GM23338 (cell line): ENCODE results near the gene PLD1. TPM values are rescaled to one million over a fixed set of nuclear protein-coding genes. Genes with fewer than 3 reads are reported as not detected.
A peak's percentile ranks its signal among the peaks of the same experiment; 100 is the strongest.

Source experiments
- ATAC-seq: fragments of 200-7000 bp; cut with Tn5 transposase; 3 replicates; pipeline ENCODE4 v1.9.1; 2020
- DNase-seq: peaks from one replicate; pipeline ENCODE4 v3.0.0-alpha.2; 2015; ENCODE audit warnings: low spot score
- H2AFZ ChIP-seq: fragments of 200-600 bp; sonication (generic); 2 replicates; pipeline ENCODE4 v1.8.0; 2016; ENCODE audit warnings: antibody characterized with exemption, mild to moderate bottlenecking, moderate library complexity
- H3F3A ChIP-seq: fragments of 200-600 bp; sonication (generic); replicated peaks from 2 replicates; pipeline ENCODE4 v1.8.0; 2017; ENCODE audit warnings: antibody characterized with exemption, mixed run types, low read depth
- H3K27ac ChIP-seq: fragments of 200-600 bp; sonication (generic); 2 replicates; pipeline ENCODE4 v1.6.1; 2016; ENCODE audit warnings: low read depth
- H3K27me3 ChIP-seq: fragments of 200-600 bp; sonication (generic); 2 replicates; pipeline ENCODE4 v1.8.0; 2016; ENCODE audit warnings: mild to moderate bottlenecking, mixed run types, moderate library complexity; ENCODE audit not compliant: insufficient read depth
- H3K36me3 ChIP-seq: fragments of 200-600 bp; sonication (generic); 2 replicates; pipeline ENCODE4 v1.8.0; 2016; ENCODE audit warnings: mild to moderate bottlenecking; ENCODE audit not compliant: insufficient read depth
- H3K4me1 ChIP-seq: fragments of 200-600 bp; sonication (generic); 2 replicates; pipeline ENCODE4 v1.8.0; 2016; ENCODE audit warnings: mild to moderate bottlenecking, moderate library complexity; ENCODE audit not compliant: insufficient read depth
- H3K4me2 ChIP-seq: fragments of 200-600 bp; sonication (generic); 2 replicates; pipeline ENCODE4 v1.7.1; 2017; ENCODE audit warnings: mixed run types
- H3K4me3 ChIP-seq: fragments of 200-600 bp; sonication (generic); 2 replicates; pipeline ENCODE4 v1.6.1; 2016; ENCODE audit warnings: mixed run types
- H3K79me2 ChIP-seq: fragments of 200-600 bp; sonication (generic); replicated peaks from 2 replicates; pipeline ENCODE4 v1.8.0; 2017; ENCODE audit warnings: mild to moderate bottlenecking; ENCODE audit not compliant: insufficient read depth
- H3K9me2 ChIP-seq: fragments of 200-600 bp; sonication (generic); 2 replicates; pipeline ENCODE4 v1.8.0; 2017; ENCODE audit not compliant: insufficient read depth
- H4K20me1 ChIP-seq: fragments of 200-600 bp; sonication (generic); replicated peaks from 2 replicates; pipeline ENCODE4 v1.8.0; 2017; ENCODE audit warnings: mild to moderate bottlenecking; ENCODE audit not compliant: insufficient read depth
- H3K27ac Mint-ChIP-seq: 2 replicates; pipeline ENCODE4 v1.8.0; 2020; ENCODE audit warnings: inconsistent platforms, mild to moderate bottlenecking, moderate library complexity, mixed read lengths
- H3K27me3 Mint-ChIP-seq: 3 replicates; pipeline ENCODE4 v1.8.0; 2022; ENCODE audit warnings: low read depth, mild to moderate bottlenecking, moderate library complexity, mixed read lengths, inconsistent platforms; ENCODE audit not compliant: insufficient read depth, poor library complexity
- H3K36me3 Mint-ChIP-seq: 3 replicates; pipeline ENCODE4 v1.8.0; 2021; ENCODE audit warnings: low read depth, mild to moderate bottlenecking, inconsistent platforms, moderate library complexity, mixed read lengths
- H3K4me1 Mint-ChIP-seq: 3 replicates; pipeline ENCODE4 v1.8.0; 2020; ENCODE audit warnings: mild to moderate bottlenecking, inconsistent platforms, mixed read lengths
- H3K4me3 Mint-ChIP-seq: 3 replicates; pipeline ENCODE4 v1.8.0; 2021; ENCODE audit warnings: moderate library complexity, mild to moderate bottlenecking, inconsistent platforms, mixed read lengths
- H3K9me3 Mint-ChIP-seq: 3 replicates; pipeline ENCODE4 v1.8.0; 2020; ENCODE audit warnings: moderate library complexity, mild to moderate bottlenecking, inconsistent platforms, mixed read lengths
- CREB1 ChIP-seq: fragments of 250-450 bp; sonication (Bioruptor Pico); IDR thresholded peaks from 2 replicates; pipeline ENCODE4 v1.5.0; 2020; ENCODE audit warnings: low read depth, mild to moderate bottlenecking, moderate library complexity
- CTCF ChIP-seq, 2 experiments: fragments of 200-600 bp in 1 of 2; sonication (generic) in 1 of 2; conservative IDR thresholded peaks; 2 replicates each; pipeline versions ENCODE4 v1.5.1 to v1.6.1; 2016 to 2017; ENCODE audit warnings: antibody characterized with exemption in 2 of 2, low read depth in 2 of 2, mild to moderate bottlenecking in 2 of 2, moderate library complexity in 1 of 2
- JUNB ChIP-seq: IDR thresholded peaks from one replicate; pipeline ENCODE4 v1.6.1; 2016; ENCODE audit warnings: antibody characterized with exemption; ENCODE audit not compliant: unreplicated experiment
- REST ChIP-seq: IDR thresholded peaks from one replicate; pipeline ENCODE4 v1.6.1; 2018; ENCODE audit warnings: antibody characterized with exemption; ENCODE audit not compliant: unreplicated experiment
- ZNF114 ChIP-seq: fragments of 250-450 bp; sonication (Bioruptor Pico); IDR thresholded peaks from 2 replicates; pipeline ENCODE4 v1.5.0; 2020; ENCODE audit warnings: mild to moderate bottlenecking, moderate library complexity
- ZNF462 ChIP-seq: fragments of 250-450 bp; sonication (Bioruptor Pico); IDR thresholded peaks from 2 replicates; pipeline ENCODE4 v1.5.0; 2020; ENCODE audit warnings: mild to moderate bottlenecking, moderate library complexity
- polyA plus RNA-seq: library from polyadenylated mRNA; unstranded; fragments of >200 nt; fragmentation: Nextera tagmentation; extraction: Ambion mirVana; gene quantifications from 2 replicates; pipeline ENCODE4 v1.2.1, GENCODE V29; 2016
- total RNA-seq: library from RNA; depleted of rRNA; stranded (reverse); fragments of >200 nt; shearing (Covaris generic); gene quantifications from 2 replicates; pipeline ENCODE4 v1.2.3, GENCODE V29; 2014

The PLD1 gene
- total and polyA plus RNA-seq, 2 experiments from 2014 or later, result 1.4 to 2.2 TPM

GRCh38 chr3:171840811-171841619 is 30.7 kb upstream of the PLD1 start:
- DNase-seq, result no peak

More at GRCh38 chr3:171840811-171841619, 30.7 kb upstream of the PLD1 start:
- H3K27ac Mint-ChIP-seq, result no peak overlapping the region
- Histone ChIP-seq H3K4me2 (no peak overlapping the region), H3K27me3 (no peaks in the 10 kb centered on the region), H3F3A (no peaks in the 10 kb centered on the region), H4K20me1 (no peaks in the 10 kb centered on the region), H3K4me3 (no peak overlapping the region), H3K36me3 (no peaks in the 10 kb centered on the region), H3K9me2 (no peaks in the 10 kb centered on the region), H3K79me2 (no peaks in the 10 kb centered on the region), H3K27ac (no peak overlapping the region), H2AFZ (peak overlapping the region; percentile 82), H3K4me1 (no peaks in the 10 kb centered on the region)
- H3K9me3 Mint-ChIP-seq, result no peaks in the 10 kb centered on the region
- peak; percentile 49; the same call in 2 of the 3 replicates for ATAC-seq
- peaks cover 20% of the 10 kb centered on the region for H3K4me1 Mint-ChIP-seq
- no peak overlapping the region for H3K4me3 Mint-ChIP-seq
- TF ChIP-seq CTCF (conservative IDR thresholded peaks at IDR 0.05; ENCODE audit: low read depth in 2 of 2) (no peak), CREB1 (no peak), JUNB (no peak), REST (no peak), ZNF462 (CRISPR knock-in tag) (no peak), ZNF114 (CRISPR knock-in tag) (no peak)
- H3K36me3 Mint-ChIP-seq, result no peaks in the 10 kb centered on the region
- H3K27me3 Mint-ChIP-seq, result no peaks in the 10 kb centered on the region
